ENCODE measurements around the gene PDE4B.
"Not testable (repeated sequence)": the region's sequence is repeated elsewhere in the genome, so short reads cannot be mapped to it uniquely, and the experiment has no call there.

PDE4B gene

DNA sequence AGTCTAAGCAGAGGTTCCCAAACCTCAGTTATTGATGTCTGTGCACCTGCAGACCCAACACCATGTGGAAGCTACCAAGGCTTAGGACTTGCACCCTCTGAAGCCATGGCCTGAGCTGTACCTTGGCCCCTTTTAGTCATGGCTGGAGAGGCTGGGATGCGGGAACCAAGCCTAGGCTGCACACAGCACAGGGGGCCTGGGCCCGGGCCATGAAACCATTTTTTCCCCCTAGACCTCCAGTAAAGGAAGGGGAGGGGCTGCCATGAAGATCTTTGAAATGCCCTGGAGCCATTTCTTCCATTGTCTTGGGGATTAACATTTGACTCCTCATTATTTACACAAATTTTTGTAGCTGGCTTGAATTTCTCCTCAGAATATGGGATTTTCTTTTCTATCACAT, 265.9 kb downstream of the PDE4B start:
- H3K27me3 Mint-ChIP-seq = no peaks in the 10 kb centered on the region
- H3K4me3 Mint-ChIP-seq = no peak overlapping the region
- H3K4me1 Mint-ChIP-seq (ENCODE audit: low read depth) = no peaks in the 10 kb centered on the region
- no peaks in the 10 kb centered on the region for H3K36me3 Mint-ChIP-seq (ENCODE audit: low read depth)
- H3K9me3 Mint-ChIP-seq = peaks cover 9% of the 10 kb centered on the region
- H3K27ac Mint-ChIP-seq = no peak overlapping the region
- intact Hi-C loops (cut with micrococcal nuclease) = no loop called here

DNA sequence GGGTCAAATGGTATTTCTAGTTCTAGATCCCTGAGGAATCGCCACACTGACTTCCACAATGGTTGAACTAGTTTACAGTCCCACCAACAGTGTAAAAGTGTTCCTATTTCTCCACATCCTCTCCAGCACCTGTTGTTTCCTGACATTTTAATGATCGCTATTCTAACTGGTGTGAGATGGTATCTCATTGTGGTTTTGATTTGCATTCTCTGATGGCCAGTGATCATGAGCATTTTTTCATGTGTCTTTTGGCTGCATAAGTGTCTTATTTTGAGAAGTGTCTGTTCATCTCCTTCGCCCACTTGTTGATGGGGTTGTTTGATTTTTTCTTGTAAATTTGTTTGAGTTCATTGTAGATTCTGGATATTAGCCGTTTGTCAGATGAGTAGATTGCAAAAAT, 274.5 kb downstream of the PDE4B start:
- H3K27ac Mint-ChIP-seq; intact Hi-C loops (cut with micrococcal nuclease); H3K4me3 Mint-ChIP-seq; H3K4me1 Mint-ChIP-seq (ENCODE audit: low read depth); H3K9me3 Mint-ChIP-seq; H3K36me3 Mint-ChIP-seq (ENCODE audit: low read depth); H3K27me3 Mint-ChIP-seq: not testable (repeated sequence)

DNA sequence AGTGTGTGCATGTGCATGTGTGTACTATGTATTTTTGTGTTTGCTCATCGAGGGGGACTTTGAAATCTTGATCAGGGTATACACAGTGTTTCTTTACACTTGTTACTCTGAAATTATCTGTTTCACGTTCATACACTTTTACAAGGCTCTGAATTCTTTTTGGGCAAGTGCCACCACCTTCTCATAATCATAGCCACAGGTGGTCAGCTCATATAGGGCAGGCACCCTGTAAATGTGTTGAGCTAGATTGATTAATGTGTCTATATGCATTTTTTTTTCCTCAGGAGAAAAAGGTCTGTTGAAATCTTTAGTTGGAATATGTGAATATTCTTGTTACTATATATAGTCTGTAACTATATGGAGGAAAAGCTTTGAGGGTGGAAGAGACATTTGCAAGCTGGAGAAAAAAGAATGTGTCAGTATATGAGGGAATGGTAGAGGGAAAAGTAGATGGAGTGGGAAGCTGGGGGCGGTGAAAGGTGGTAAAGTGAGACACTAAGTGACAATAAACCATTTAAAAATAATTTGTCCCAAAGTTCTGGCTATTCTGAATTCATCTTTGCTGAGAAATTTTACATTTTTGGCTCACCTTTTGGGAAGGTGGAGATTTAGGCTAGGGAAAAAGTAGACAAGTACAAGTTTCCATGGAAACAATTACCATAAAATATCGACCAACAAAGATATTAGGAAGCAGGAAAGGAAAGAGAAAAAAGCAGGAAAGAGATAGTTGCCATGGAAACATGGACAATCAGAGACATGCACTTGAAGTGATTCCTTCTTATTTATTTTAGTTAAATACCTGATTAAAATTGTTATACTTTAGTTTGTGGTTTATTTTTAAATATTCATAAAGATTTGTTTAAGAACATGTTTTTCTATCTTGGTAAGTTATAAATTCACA, 277.5 kb downstream of the PDE4B start:
- Mint-ChIP-seq H3K36me3 (ENCODE audit: low read depth) (no peaks in the 10 kb centered on the region), H3K27ac (no peak overlapping the region), H3K4me1 (ENCODE audit: low read depth) (no peaks in the 10 kb centered on the region), H3K9me3 (no peaks in the 10 kb centered on the region), H3K4me3 (no peak overlapping the region), H3K27me3 (no peaks in the 10 kb centered on the region)
- intact Hi-C loops (cut with micrococcal nuclease) = no loop called here

DNA sequence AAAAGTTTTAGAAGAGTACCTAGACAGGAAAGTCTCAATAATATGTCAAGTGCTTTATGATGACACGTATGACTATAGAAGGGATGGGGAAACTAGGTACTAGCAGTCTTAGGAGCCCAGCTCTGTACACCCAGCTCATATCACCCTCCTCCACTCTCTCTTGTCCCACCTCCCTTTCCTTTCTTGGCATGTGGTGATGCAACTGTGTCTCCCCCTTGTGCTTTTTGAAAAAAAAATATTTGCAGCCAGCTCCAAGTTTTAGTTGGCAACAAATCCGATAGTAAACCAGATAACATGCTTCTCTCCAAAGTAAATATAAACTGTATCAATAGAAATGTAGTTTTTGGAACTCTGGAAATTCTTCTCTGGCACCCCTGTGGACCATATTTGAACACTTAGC, 280.7 kb downstream of the PDE4B start:
- intact Hi-C loops (cut with micrococcal nuclease) = no loop called here
- Mint-ChIP-seq H3K4me3 (no peak overlapping the region), H3K9me3 (no peaks in the 10 kb centered on the region), H3K27me3 (no peaks in the 10 kb centered on the region), H3K4me1 (ENCODE audit: low read depth) (no peaks in the 10 kb centered on the region), H3K27ac (no peak overlapping the region), H3K36me3 (ENCODE audit: low read depth) (no peaks in the 10 kb centered on the region)

DNA sequence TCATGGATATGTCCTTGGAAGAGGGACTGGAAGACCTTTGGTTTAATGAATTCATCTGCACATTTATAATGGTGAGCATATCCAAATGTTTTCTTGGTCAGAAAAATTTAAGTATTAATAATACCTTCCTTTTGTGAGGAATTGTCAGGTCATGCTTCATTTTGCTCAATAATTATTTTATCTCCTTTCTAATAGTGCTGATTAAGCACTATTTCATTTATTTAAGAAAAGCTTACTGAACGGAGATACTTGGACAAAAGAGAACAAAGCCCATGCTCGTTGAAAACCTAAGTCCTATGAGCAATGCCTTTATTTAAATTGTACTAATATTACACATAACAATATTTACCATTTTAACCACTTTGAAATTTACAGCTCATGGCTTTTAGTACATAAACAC, 281.5 kb downstream of the PDE4B start:
- Mint-ChIP-seq H3K36me3 (ENCODE audit: low read depth) (no peaks in the 10 kb centered on the region), H3K9me3 (no peaks in the 10 kb centered on the region), H3K4me1 (ENCODE audit: low read depth) (no peaks in the 10 kb centered on the region), H3K27ac (no peak overlapping the region), H3K27me3 (no peaks in the 10 kb centered on the region), H3K4me3 (no peak overlapping the region)
- intact Hi-C loops (cut with micrococcal nuclease) = no loop called here

DNA sequence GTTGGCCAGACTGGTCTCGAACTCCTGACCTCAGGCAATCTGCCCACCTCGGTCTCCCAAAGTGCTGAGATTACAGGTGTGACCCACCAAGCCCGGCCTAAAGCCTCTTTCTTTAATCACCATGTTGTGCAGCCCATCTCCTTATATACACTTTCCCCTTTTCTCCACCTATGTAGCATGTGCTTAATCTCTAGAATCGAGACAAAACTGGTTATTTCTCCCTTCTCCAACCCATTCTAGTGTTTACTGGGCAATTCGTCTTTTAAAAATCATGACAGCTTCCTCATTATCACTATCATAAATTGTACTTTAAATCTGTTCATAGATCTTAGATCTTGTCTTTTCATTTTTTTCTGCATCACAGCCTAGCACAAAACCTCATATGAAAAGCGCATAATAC, 285.7 kb downstream of the PDE4B start:
- H3K4me1 Mint-ChIP-seq (ENCODE audit: low read depth) = no peaks in the 10 kb centered on the region
- H3K27ac Mint-ChIP-seq = no peak overlapping the region
- no peaks in the 10 kb centered on the region for H3K9me3 Mint-ChIP-seq
- H3K27me3 Mint-ChIP-seq = peaks cover 1% of the 10 kb centered on the region
- intact Hi-C loops (cut with micrococcal nuclease) = no loop called here
- H3K4me3 Mint-ChIP-seq = no peak overlapping the region
- H3K36me3 Mint-ChIP-seq (ENCODE audit: low read depth) = no peaks in the 10 kb centered on the region

DNA sequence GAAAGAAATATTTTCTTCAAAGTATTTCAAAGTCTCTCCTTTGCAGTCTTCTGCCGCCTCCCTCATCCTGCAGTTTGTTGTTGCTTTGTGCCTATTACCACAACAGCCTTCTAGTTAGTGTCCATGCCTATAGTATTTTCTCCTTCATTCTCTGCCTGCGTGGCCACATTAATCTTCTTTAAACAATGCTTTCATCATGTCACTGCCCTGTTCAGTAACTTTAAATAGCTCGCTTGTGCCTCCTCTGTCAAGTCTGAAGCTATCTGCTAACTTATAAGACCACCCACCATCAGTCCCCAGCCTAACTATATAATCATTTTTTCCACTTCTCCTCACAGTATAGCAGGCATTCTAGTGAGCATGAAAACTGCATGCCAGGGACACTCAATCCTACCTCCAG, 290.3 kb downstream of the PDE4B start:
- intact Hi-C loops (cut with micrococcal nuclease) = no loop called here
- no peaks in the 10 kb centered on the region for H3K36me3 Mint-ChIP-seq (ENCODE audit: low read depth)

DNA sequence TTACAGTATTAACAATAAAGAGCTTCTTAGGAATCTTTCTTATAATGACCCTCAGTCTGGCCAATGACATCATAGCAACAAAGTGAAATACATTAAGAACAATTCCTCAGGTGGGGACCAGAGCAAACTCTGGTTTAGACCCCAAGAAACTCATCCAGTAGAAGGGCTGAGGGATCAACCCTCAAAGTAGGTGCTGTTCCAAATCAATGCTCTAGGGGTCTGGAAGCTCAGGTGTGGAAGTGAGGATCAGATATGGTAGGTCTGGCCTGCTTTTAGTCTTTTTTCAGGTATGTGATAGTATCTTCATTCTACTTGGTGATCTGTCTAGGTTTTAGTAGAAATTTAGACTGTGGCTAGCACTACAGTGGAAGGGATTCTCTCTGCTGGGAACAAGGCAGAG, 291.7 kb downstream of the PDE4B start:
- H3K9me3 Mint-ChIP-seq = no peaks in the 10 kb centered on the region
- peaks cover 1% of the 10 kb centered on the region for H3K27me3 Mint-ChIP-seq
- no peaks in the 10 kb centered on the region for H3K36me3 Mint-ChIP-seq (ENCODE audit: low read depth)
- no peak overlapping the region for H3K27ac Mint-ChIP-seq
- no peak overlapping the region for H3K4me3 Mint-ChIP-seq
- intact Hi-C loops (cut with micrococcal nuclease) = no loop called here
- H3K4me1 Mint-ChIP-seq (ENCODE audit: low read depth) = no peaks in the 10 kb centered on the region

More for the DNA sequence above, 290.3 kb downstream of the PDE4B start:
- Mint-ChIP-seq H3K4me3 (no peak overlapping the region), H3K4me1 (ENCODE audit: low read depth) (no peaks in the 10 kb centered on the region), H3K27ac (no peak overlapping the region), H3K27me3 (peaks cover 1% of the 10 kb centered on the region), H3K9me3 (no peaks in the 10 kb centered on the region)

DNA sequence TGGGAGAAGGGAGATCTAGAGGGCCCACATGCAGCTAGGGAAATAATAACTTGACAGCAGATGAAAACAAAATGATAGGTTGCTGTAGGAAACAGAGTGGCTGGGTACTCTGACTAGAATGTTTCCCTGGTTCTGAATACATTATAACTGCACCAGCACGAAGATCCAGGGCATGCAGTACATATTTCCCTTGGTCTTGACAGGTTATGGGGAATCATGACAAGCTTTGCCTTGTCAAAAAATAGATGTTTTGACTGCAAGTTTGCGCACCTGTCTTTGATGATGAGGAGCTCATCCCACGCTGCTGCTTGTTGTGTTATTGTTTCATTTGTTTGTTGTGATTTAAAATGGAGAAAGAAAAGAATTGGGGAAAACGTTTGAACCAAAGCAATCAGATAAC, 292.9 kb downstream of the PDE4B start:
- H3K4me1 Mint-ChIP-seq (ENCODE audit: low read depth) = no peaks in the 10 kb centered on the region
- intact Hi-C loops (cut with micrococcal nuclease) = no loop called here
- H3K9me3 Mint-ChIP-seq = no peaks in the 10 kb centered on the region
- H3K4me3 Mint-ChIP-seq = no peak overlapping the region
- peaks cover 1% of the 10 kb centered on the region for H3K27me3 Mint-ChIP-seq
- no peaks in the 10 kb centered on the region for H3K36me3 Mint-ChIP-seq (ENCODE audit: low read depth)
- H3K27ac Mint-ChIP-seq = no peak overlapping the region

DNA sequence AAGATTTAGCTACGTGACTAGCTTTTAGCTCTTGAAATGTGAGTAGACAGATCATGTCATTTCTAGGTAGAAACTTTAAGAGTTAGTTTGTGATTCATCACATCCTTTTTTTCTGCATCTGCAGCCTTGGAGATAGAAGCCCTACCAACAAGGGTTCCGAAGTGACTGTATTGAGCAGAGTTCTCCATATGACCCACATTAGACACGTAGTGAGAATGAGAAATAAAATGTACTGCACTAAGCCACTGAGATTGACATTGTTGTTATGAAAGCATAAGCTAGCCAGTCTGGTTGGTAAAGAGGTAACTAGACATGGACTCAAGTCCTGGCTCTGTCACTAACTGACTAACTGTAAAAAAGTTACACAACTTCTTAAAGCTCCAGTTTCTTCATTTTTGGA, 296.1 kb downstream of the PDE4B start:
- Mint-ChIP-seq H3K27ac (no peak overlapping the region), H3K4me3 (no peak overlapping the region), H3K36me3 (ENCODE audit: low read depth) (no peaks in the 10 kb centered on the region), H3K9me3 (no peaks in the 10 kb centered on the region), H3K27me3 (no peaks in the 10 kb centered on the region), H3K4me1 (ENCODE audit: low read depth) (no peaks in the 10 kb centered on the region)
- intact Hi-C loops (cut with micrococcal nuclease) = no loop called here

DNA sequence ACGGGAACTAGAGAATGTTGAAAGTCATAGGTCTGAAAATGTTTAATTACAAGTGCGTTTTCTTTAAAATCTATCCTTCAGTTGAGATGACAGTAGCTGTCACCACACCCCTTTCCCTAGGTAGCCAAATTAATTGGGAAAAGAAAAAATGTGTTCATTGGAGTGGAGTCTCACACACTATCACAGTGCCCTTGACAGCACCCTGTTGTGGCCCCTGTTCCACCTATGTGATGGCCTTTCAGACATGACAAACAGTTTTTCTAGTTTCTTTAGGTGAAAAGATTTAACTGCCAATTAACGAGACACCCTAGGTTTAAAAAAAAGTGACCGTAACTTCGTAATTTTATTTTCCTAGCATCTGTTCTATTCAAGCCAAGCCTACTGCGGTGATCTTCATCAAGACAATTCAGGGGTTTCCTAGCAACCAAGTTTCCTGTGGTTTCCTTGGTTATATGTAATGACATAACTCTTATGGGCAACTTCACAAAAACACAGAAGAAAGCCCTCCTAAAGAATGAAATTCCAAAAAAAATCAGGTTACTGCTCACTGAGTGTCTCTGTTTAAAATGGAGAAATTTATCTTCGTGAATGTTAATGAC, 298.3 kb downstream of the PDE4B start:
- no peak overlapping the region for H3K4me3 Mint-ChIP-seq
- intact Hi-C loops (cut with micrococcal nuclease) = no loop called here
- no peaks in the 10 kb centered on the region for H3K36me3 Mint-ChIP-seq (ENCODE audit: low read depth)
- H3K4me1 Mint-ChIP-seq (ENCODE audit: low read depth) = no peaks in the 10 kb centered on the region
- H3K9me3 Mint-ChIP-seq = no peaks in the 10 kb centered on the region
- no peak overlapping the region for H3K27ac Mint-ChIP-seq
- no peaks in the 10 kb centered on the region for H3K27me3 Mint-ChIP-seq

DNA sequence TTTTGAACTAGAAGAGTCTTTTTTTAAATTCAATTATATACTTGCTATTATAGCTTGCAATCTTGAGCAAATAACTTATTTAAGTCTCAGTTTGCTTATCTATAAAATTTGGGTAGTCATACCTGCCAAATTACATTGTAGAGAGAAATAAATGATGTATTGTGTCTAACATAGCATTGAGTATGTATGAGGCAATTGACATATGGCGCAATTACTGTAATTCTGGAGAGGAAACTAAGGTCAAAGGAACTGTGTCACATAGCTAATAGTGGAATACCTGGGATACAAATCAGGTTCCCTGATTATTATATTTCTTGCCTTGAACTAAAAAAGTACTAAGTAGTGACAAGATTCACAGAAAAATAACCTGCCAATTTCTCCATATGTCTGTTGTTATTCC, 302.5 kb downstream of the PDE4B start:
- intact Hi-C loops (cut with micrococcal nuclease) = no loop called here
- Mint-ChIP-seq H3K4me1 (ENCODE audit: low read depth) (no peaks in the 10 kb centered on the region), H3K4me3 (no peak overlapping the region)

DNA sequence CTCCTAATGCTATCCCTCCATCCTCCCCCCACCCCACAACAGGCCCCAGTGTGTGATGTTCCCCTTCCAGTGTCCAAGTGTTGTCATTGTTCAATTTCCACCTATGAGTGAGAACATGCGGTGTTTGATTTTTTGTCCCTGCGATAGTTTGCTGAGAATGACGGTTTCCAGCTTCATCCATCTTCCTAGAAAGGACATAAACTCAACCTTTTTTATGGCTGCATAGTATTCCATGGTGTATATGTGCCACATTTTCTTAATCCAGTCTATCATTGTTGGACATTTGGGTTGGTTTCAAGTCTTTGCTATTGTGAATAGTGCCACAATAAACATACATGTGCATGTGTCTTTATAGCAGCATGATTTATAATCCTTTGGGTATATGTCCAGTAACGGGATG, 308.3 kb downstream of the PDE4B start:
- H3K9me3 Mint-ChIP-seq; intact Hi-C loops (cut with micrococcal nuclease); H3K27ac Mint-ChIP-seq: not testable (repeated sequence)

More for the DNA sequence above, 302.5 kb downstream of the PDE4B start:
- Mint-ChIP-seq H3K36me3 (ENCODE audit: low read depth) (no peaks in the 10 kb centered on the region), H3K27ac (no peak overlapping the region), H3K9me3 (no peaks in the 10 kb centered on the region), H3K27me3 (no peaks in the 10 kb centered on the region)

DNA sequence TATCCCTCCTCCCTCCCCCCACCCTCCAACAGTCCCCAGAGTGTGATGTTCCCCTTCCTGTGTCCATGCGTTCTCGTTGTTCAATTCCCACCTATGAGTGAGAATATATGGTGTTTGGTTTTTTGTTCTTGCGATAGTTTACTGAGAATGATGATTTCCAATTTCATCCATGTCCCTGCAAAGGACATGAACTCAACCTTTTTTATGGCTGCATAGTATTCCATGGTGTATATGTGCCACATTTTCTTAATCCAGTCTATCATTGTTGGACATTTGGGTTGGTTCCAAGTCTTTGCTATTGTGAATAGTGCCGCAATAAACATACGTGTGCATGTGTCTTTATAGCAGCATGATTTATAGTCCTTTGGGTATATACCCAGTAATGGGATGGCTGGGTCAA, 311.4 kb downstream of the PDE4B start:
- H3K27me3 Mint-ChIP-seq; H3K4me1 Mint-ChIP-seq (ENCODE audit: low read depth); intact Hi-C loops (cut with micrococcal nuclease); H3K4me3 Mint-ChIP-seq; H3K27ac Mint-ChIP-seq; H3K9me3 Mint-ChIP-seq; H3K36me3 Mint-ChIP-seq (ENCODE audit: low read depth): not testable (repeated sequence)

More for the DNA sequence above, 308.3 kb downstream of the PDE4B start:
- H3K36me3 Mint-ChIP-seq (ENCODE audit: low read depth); H3K4me1 Mint-ChIP-seq (ENCODE audit: low read depth); H3K4me3 Mint-ChIP-seq; H3K27me3 Mint-ChIP-seq: not testable (repeated sequence)

DNA sequence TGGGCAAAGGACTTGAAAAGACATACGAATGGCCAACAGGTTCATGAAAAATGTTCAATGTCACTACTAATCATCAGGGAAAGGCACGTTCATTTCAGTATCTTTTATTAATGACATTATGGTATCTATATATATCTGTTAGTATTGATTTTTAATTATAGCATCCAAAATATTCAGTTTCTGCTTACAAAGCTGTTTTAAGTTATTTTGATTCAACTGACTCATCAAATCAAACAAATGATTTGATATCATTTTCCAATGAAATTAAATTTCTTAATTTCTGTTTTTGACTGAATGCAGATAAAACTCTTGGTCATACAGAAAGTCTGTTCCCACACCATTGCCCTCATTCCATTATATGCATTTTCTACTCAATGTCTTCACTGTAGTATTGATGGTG, 315.9 kb downstream of the PDE4B start:
- intact Hi-C loops (cut with micrococcal nuclease) = no loop called here
- no peak overlapping the region for H3K4me3 Mint-ChIP-seq
- no peaks in the 10 kb centered on the region for H3K9me3 Mint-ChIP-seq
- H3K4me1 Mint-ChIP-seq (ENCODE audit: low read depth) = no peaks in the 10 kb centered on the region
- no peak overlapping the region for H3K27ac Mint-ChIP-seq
- no peaks in the 10 kb centered on the region for H3K27me3 Mint-ChIP-seq
- no peaks in the 10 kb centered on the region for H3K36me3 Mint-ChIP-seq (ENCODE audit: low read depth)
